GM20000 (cell line): Measurements from ENCODE around the gene GAL3ST1.
A peak's percentile ranks its signal among the peaks of the same experiment; 100 is the strongest.
"Not testable (repeated sequence)": the region's sequence is repeated elsewhere in the genome, so short reads cannot be mapped to it uniquely, and the experiment has no call there.

Source experiments
- DNase-seq: peaks from one replicate; pipeline ENCODE4 v3.0.0; 2012; ENCODE audit warnings: low spot score
- CTCF ChIP-seq: IDR thresholded peaks from 2 replicates; pipeline ENCODE4 v1.5.1; 2012; ENCODE audit warnings: mild to moderate bottlenecking, control low read depth; ENCODE audit errors: extremely low read depth, missing control alignments

GAL3ST1 gene

DNA sequence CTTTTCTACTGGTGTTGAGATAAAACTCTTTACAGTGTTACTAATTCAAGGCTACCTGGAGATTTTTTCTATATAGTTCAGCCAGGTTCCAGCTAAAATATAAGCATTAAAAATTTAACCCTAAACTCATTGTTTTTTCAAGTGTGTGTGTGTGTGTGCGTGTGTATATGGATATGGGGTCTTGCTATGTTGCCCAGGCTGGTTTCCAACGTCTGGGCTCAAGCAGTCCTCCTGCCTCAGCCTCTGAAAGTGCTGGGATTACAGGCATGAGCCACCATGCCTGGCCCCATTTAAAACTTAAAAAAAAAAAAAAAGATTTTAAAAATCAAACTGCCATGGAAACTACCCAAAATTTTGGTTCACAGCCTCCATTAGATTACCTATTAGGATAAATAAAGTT is 21.7 kb upstream of the GAL3ST1 start:
- no peak for TF ChIP-seq CTCF
- DNase-seq = no peak

DNA sequence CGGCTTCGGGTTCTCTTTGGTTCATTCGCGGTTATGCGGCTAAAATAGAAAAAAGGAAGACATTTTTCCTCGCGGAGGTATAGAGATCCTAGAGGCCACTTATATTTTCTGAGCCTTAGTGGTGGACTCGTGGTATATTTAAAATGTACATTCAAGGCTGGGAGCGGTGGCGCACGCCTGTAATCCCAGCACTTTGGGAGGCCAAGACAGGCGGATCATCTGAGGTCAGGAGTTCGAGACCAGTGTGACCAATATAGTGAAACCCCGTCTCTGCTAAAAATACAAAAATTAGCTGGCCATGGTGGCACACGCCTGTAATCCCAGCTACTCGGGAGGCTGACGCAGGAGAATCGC is 17.9 kb upstream of the GAL3ST1 start:
- not testable (repeated sequence) for DNase-seq

GRCh38 chr22:30591588-30592359 is 17.3 kb upstream of the GAL3ST1 start, which contains the start of gene PES1:
TSS of gene PES1 (minus strand) at chr22:30591910. CDS start at chr22:30591833, 77 bp downstream.
- no peak for TF ChIP-seq CTCF
- peak; percentile 98 for DNase-seq

DNA sequence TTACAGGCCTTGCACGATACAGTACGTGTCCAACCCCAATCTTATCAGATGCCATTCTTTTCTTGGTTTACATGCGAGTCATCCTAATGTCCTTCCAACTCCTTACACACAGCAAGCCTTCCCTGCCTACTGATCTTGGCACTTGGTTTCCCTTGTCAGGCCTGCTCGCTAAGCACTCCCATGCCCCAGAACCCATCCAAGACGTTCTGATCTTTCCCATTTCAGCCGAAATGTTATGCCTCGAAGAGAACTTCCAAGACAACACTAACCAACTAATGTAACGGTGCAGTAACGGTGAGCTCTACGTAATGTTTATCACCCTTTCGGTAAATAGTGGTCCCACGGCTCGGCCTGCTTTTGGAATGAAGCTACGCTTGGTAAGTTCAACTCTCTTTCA is 16.7 kb upstream of the GAL3ST1 start:
- TF ChIP-seq CTCF = no peak
- DNase-seq = no peak

DNA sequence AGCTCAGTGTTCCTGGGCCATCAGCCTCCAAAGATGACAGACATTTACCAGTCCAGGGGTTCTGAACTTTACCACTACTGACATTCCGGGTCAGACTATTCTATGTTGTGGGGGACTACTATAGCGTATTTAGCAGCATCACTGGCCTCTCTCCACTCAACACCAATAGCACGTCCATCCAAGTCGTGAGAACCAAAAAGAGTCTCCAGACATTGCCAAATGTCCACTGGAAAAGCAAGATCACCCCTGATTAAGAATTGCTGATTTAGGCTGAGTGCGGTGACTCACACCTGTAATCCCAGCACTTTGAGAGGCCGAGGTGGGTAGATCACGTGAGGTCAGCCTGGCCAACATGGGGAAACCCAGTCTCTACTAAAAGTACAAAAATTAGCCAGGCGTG is 11.9 kb upstream of the GAL3ST1 start:
- DNase-seq = no peak
- no peak for TF ChIP-seq CTCF

- DNase-seq = no peak
- no peak for TF ChIP-seq CTCF
Measured at GRCh38 chr22:30584441-30584840, 10.0 kb upstream of the GAL3ST1 start.

GRCh38 chr22:30582788-30583545 is 8.5 kb upstream of the GAL3ST1 start:
- no peak for TF ChIP-seq CTCF
- DNase-seq = no peak

DNA sequence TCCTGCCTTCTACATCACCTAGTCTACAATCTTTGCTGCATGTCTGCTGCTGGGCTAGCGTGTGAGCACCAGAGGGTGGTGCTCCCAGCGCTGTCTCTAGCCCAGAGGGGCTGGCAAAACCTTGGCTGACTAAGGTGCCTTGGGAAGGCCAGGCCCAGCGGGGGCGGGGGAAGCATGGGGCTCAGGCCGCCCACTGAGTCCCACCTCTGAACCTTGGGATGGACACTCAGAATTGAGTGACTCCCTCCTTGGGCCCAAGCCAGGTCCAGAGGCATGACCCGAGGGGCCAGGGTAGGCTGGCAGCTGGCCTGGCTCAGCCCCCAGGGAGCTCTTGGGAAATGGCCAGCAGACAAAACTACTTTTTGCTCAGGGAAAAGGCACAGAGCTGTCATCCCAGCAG is 7.6 kb upstream of the GAL3ST1 start:
- no peak for TF ChIP-seq CTCF
- DNase-seq = no peak
